GM18909 (cell line): ENCODE measurements around the gene MT1X.

Source experiments
- ATAC-seq: cut with Tn5 transposase; IDR thresholded peaks from one replicate; pipeline ENCODE4 v1.9.1; 2021; ENCODE audit warnings: mild to moderate bottlenecking; ENCODE audit not compliant: unreplicated experiment, poor library complexity

Gene MT1X

GRCh38 chr16:56675685-56676210 is 6.5 kb upstream of the MT1X start:
- ATAC-seq, result no peak

GRCh38 chr16:56677474-56677873 is 4.8 kb upstream of the MT1X start:
- ATAC-seq, result no peak

- no peak for ATAC-seq
These were observed 3.1 kb upstream of the MT1X start for GRCh38 chr16:56679078-56679730.

GRCh38 chr16:56679818-56680217 is 2.5 kb upstream of the MT1X start:
- no peak for ATAC-seq

GRCh38 chr16:56682703-56683397 is 580 bp downstream of the MT1X start:
- peak; percentile 17 for ATAC-seq

GRCh38 chr16:56683424-56684172 is 1.3 kb downstream of the MT1X start:
- ATAC-seq, result no peak

GRCh38 chr16:56684256-56684925 is 2.1 kb downstream of the MT1X start:
- no peak for ATAC-seq

GRCh38 chr16:56684926-56685590 is 2.8 kb downstream of the MT1X start:
- no peak for ATAC-seq

GRCh38 chr16:56686758-56687157 is 4.5 kb downstream of the MT1X start:
- ATAC-seq, result no peak

- ATAC-seq, result no peak
These were observed 6.5 kb downstream of the MT1X start for GRCh38 chr16:56688762-56689161.

- no peak for ATAC-seq
These were observed 6.9 kb downstream of the MT1X start for GRCh38 chr16:56689171-56689570.

GRCh38 chr16:56690420-56691122 is 8.3 kb downstream of the MT1X start:
- no peak for ATAC-seq

GRCh38 chr16:56691885-56692284 is 9.6 kb downstream of the MT1X start:
- no peak for ATAC-seq

- ATAC-seq, result no peak
These were observed 13.0 kb downstream of the MT1X start for GRCh38 chr16:56695246-56695645.

- no peak for ATAC-seq
These were observed 15.3 kb downstream of the MT1X start for GRCh38 chr16:56697456-56698155.

- no peak for ATAC-seq
These were observed 17.9 kb downstream of the MT1X start for GRCh38 chr16:56700195-56700594.

GRCh38 chr16:56700631-56701030 is 18.4 kb downstream of the MT1X start:
- no peak for ATAC-seq

GRCh38 chr16:56701534-56701933 is 19.3 kb downstream of the MT1X start:
- no peak for ATAC-seq

GRCh38 chr16:56702836-56703235 is 20.6 kb downstream of the MT1X start:
- no peak for ATAC-seq
